Nephron progenitor cell (in vitro differentiated cells): ENCODE measurements around the gene GNA12.

Source experiments
- DNase-seq: peaks from one replicate; pipeline ENCODE4 v3.0.0; 2021
- H3K27ac Mint-ChIP-seq: 2 replicates; pipeline ENCODE4 v1.8.0; 2021; ENCODE audit warnings: mild to moderate bottlenecking, moderate library complexity, mixed read lengths
- H3K27me3 Mint-ChIP-seq: 2 replicates; pipeline ENCODE4 v1.8.0; 2021; ENCODE audit warnings: mild to moderate bottlenecking, low read depth, mixed read lengths; ENCODE audit not compliant: poor library complexity
- H3K36me3 Mint-ChIP-seq: 2 replicates; pipeline ENCODE4 v1.8.0; 2021; ENCODE audit warnings: low read depth, mixed read lengths
- H3K4me1 Mint-ChIP-seq: 2 replicates; pipeline ENCODE4 v1.8.0; 2021; ENCODE audit warnings: mixed read lengths
- H3K4me3 Mint-ChIP-seq: 2 replicates; pipeline ENCODE4 v1.8.0; 2021; ENCODE audit warnings: mild to moderate bottlenecking, moderate library complexity, mixed read lengths
- H3K9me3 Mint-ChIP-seq: 2 replicates; pipeline ENCODE4 v1.8.0; 2021; ENCODE audit warnings: mild to moderate bottlenecking, moderate library complexity, mixed read lengths
- CTCF ChIP-seq: fragments of 200-600 bp; sonication (generic); IDR thresholded peaks from 2 replicates; pipeline ENCODE4 v1.5.0; 2021; ENCODE audit warnings: antibody characterized with exemption

The GNA12 gene

DNA sequence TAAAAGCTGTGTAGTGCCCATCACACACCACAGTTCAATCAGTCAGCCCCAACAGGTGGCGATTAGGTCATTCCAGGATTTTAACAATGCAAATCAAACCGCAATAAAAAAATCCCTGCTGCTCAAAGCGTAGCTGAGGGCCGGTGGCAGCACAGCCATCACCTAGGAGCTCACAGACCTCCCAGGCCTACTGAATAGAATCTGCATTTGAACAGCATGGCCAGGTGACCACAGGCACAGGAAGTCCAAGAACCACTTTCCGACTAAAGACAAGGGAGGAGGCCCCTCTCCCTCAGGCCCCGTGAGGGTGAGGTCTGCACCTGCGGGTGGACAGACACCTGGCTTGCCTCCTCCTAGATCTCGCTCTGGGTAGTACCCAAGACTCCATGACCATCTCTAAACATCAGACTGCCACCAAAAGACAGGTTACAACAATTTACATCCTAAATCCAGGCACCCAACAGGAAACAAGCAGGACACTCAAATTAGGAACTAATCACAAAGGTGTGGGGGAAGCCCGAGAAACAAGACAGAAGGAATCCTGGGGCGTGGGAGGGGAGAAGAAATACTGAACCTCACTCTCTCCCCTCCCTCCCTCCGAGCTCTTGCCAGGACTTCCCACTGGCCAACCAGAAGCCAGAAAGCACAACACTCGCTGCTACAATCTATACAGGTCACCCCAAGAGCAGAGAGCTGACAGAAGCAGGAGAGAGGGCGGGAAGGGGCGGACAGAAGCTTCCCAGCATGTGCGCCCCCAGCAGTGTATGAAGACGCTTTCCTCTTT lies 19.2 kb downstream of the GNA12 start:
- Mint-ChIP-seq H3K27me3 (no peaks in the 10 kb centered on the region), H3K4me3 (peak overlapping the region; percentile 50), H3K27ac (peak overlapping the region; percentile 0), H3K36me3 (peaks cover 37% of the 10 kb centered on the region), H3K9me3 (peaks cover 12% of the 10 kb centered on the region), H3K4me1 (peaks cover 47% of the 10 kb centered on the region)
- DNase-seq: no peak
- no peak for TF ChIP-seq CTCF

DNA sequence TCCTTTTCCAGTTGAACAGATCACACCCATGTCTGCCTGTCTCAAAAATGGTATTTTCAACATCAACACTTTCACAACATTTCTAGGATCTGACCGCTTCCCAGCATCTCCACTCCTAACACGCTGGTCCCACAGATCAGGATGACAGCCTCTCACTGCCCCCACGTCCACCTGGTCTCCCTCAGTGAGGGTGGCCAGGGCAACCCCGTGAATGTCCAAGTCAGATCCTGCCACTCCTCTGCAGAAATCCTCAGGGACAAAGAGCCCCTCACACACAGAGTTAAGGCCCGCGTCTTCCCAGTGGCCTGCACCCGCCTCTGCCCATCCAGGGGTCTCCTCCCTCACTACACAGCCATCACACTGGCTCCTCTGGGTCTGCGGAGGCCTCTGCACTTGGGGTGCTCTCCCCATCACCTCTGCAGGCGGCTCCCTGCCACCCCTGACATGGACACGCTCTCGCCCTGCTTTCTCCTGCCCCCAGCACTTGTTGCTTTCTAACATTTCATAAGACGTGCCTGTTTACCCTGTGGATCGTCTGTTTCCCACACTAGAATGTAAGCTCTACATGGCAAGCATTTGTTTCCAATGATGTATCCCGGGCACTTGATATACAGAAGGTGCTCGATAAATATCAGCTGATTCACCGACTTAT lies 20.0 kb downstream of the GNA12 start:
- DNase-seq: no peak
- Mint-ChIP-seq H3K9me3 (peaks cover 12% of the 10 kb centered on the region), H3K4me3 (no peak overlapping the region), H3K4me1 (peaks cover 54% of the 10 kb centered on the region), H3K27me3 (no peaks in the 10 kb centered on the region), H3K36me3 (peaks cover 44% of the 10 kb centered on the region), H3K27ac (peak overlapping the region; percentile 12)
- no peak for TF ChIP-seq CTCF

- H3K4me3 Mint-ChIP-seq: no peak overlapping the region
- peaks cover 12% of the 10 kb centered on the region for H3K9me3 Mint-ChIP-seq
- peak overlapping the region; percentile 77 for H3K27ac Mint-ChIP-seq
- H3K36me3 Mint-ChIP-seq: peaks cover 44% of the 10 kb centered on the region
- peaks cover 61% of the 10 kb centered on the region for H3K4me1 Mint-ChIP-seq
- H3K27me3 Mint-ChIP-seq: no peaks in the 10 kb centered on the region
- no peak for DNase-seq
- TF ChIP-seq CTCF: no peak
These were observed 21.0 kb downstream of the GNA12 start for GRCh38 chr7:2823130-2823529.

- Mint-ChIP-seq H3K4me3 (no peak overlapping the region), H3K9me3 (peaks cover 12% of the 10 kb centered on the region), H3K4me1 (peaks cover 61% of the 10 kb centered on the region), H3K27me3 (no peaks in the 10 kb centered on the region), H3K27ac (no peak overlapping the region), H3K36me3 (peaks cover 39% of the 10 kb centered on the region)
- DNase-seq: no peak
- no peak for TF ChIP-seq CTCF
These were observed 22.1 kb downstream of the GNA12 start for GRCh38 chr7:2821842-2822507.

DNA sequence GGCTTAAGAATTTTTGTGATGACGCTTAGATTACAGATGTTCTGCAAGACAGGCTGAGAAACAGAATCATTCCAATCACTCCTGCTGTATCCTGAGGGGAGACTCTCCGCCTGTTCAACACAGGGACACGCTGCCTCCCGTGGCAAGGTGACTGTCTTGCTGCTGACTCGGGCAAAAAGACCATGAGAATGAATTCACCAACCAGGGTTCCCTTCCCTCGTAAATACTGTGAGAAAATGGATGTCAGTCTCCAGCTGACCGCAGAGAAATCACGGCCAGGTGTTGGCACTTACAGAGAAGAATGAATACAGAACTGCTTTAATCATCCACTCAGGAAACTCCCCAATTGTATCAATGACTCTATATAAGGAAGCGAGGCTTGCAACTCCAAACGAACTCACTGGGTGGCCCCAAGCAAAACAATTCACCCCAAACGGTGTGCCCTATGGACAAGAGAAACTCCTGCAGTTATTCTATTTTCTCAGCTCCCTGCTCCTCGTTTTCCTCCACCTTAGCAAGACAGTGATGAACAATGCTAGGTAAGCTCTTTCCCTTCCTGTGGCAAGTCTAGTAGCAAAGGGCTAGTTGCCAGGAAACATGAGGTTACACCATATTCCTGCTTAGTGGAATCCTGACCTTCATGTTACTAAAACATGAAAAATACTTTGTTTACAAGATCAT lies 22.8 kb downstream of the GNA12 start:
- H3K27me3 Mint-ChIP-seq: no peaks in the 10 kb centered on the region
- peaks cover 61% of the 10 kb centered on the region for H3K4me1 Mint-ChIP-seq
- no peak for TF ChIP-seq CTCF
- H3K36me3 Mint-ChIP-seq: peaks cover 37% of the 10 kb centered on the region
- peak overlapping the region; percentile 86 for H3K27ac Mint-ChIP-seq
- H3K9me3 Mint-ChIP-seq: peaks cover 7% of the 10 kb centered on the region
- no peak overlapping the region for H3K4me3 Mint-ChIP-seq
- DNase-seq: no peak
